ENCODE data around the gene ATG13.
A peak's percentile ranks its signal among the peaks of the same experiment; 100 is the strongest.
"Not testable (repeated sequence)": the region's sequence is repeated elsewhere in the genome, so short reads cannot be mapped to it uniquely, and the experiment has no call there.

The ATG13 gene

DNA sequence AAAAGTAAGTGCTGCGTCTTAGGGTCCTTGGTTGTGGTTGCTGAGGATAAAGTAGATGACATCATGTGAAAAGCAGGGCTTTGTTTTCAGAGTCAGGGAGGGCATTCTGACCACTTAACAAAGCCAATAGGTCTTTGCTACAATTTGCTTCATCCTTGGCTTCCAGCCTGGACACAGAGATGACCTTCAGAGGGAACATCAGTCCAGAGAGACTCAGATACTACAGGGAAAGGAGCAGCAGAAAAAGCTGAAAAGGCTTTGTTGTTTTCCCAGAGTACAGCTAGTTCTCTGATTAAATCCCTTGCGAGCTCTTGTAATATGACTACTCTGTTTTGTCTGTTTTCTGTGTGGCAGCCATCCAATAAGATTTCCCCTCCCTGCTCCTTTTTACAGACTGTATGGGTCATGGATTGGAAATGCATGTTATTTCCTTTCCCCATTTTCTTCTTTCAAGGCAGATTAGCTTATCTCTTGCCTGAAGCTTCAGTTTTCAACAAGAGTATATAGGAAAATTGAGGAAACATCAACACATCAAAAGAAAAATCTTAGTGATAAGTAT is 31.9 kb downstream of the ATG13 start:
- no peak for DNase-seq

DNA sequence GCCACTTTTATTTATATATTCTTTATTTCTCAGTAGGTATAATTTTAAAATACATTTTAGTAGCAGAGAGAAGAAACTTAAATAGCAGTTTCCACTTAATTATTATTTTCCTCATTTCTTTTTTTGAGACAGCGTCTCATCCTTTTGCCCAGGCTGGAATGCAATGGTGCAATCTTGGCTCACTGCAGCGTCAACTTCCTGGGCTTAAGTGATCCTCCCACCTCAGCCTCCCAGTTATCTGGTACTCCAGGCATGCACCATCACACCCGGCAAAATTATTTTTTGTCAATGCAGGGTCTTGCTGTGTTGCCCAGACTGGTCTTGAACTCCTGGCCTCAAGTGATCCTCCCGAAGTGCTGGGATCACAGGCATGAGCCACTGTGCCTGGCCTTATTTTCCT is 38.3 kb downstream of the ATG13 start:
- DNase-seq: no peak

DNA sequence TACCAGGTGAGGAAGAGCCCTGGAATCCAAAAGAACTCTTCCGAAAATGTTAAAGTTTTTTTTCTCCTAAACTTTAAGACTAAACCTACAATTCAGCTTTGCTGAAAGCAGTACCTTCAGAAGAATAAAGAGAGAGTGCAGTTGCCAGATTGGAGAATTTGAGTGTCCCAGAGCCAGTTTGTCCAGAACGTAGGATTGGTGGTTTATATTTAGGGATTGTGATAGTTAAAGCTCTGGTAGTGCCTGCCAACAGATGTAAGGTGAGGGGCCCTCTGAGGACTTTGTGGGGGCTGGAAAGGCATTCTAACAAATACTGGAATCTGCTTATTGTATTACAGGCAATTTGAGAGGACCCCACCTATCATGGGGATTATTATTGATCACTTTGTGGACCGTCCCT is 39.8 kb downstream of the ATG13 start:
- no peak for DNase-seq

DNA sequence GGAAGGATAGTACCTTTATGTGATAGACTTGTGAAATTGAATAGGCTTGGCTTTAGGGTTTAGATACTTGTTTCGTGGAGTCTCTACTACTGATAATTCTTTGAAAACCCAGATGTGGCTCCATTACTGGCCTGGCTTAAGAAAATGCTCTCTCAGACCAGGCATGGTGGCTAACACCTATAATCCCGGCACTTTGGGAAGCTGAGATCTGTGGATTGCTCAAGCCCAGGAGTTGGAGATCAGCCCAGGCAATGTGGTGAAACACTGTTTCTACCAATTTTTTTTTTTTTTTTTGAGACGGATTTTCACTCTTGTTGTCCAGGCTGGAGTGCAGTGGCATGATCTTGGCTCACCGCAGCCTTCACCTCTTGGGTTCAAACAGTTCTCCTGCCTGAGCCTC is 40.9 kb downstream of the ATG13 start:
- no peak for DNase-seq

DNA sequence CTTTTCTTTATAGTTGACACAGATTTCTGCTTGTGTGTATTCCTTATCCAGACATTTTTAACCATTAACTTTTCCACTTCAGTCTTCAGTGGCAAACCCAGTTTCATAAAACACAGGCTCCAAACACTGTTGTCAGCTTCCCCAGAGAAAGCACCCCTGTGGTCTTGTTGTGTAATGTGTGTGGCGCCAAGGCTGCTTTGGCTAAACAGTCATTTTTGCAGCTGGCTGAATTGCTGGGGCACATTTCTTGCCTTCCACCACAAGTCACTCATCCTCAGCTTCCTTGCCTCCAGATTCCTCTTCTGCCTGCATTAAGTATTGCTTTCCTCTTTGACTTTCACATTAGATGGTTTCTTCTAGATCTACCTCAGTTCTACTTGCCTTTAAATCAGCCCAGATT is 42.6 kb downstream of the ATG13 start:
- DNase-seq: no peak

DNA sequence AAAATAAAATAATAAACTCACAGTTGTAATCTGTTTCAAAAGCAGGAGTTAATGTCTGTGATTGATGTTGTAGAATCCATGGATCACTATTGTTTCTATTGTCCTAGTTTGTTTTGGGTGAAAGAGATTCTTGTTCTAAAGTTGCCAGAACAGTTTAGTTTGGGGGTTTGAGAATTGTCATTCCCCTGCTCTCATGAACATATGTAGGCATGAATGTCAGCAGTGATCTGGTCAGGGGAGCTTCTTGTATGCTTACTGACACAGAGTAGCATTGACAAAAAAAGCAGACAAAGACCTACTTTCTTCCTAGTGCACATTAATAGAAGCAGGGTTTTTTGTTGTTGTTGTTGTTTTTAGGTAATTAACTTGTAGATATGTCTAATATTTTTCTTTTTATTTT is 44.5 kb downstream of the ATG13 start:
- DNase-seq: no peak

DNA sequence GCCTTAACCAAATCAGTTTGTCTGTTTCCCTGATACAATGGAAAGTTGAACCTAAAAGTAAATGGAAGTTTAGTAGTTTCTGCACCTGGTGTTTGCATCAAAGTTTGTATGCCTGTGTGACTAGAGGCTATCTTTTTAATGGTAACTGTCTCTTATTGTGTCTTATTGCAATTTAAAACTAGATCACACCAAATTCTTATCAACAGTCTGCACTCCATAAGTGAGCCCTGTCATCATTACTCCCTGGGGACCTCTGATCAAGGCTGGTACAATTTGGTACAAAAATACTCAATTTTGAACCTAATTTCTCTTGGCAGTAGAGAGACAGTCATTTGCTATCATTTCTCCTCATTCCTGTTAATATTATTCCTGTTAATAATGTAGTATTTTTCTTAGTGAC is 45.0 kb downstream of the ATG13 start:
- DNase-seq: no peak

DNA sequence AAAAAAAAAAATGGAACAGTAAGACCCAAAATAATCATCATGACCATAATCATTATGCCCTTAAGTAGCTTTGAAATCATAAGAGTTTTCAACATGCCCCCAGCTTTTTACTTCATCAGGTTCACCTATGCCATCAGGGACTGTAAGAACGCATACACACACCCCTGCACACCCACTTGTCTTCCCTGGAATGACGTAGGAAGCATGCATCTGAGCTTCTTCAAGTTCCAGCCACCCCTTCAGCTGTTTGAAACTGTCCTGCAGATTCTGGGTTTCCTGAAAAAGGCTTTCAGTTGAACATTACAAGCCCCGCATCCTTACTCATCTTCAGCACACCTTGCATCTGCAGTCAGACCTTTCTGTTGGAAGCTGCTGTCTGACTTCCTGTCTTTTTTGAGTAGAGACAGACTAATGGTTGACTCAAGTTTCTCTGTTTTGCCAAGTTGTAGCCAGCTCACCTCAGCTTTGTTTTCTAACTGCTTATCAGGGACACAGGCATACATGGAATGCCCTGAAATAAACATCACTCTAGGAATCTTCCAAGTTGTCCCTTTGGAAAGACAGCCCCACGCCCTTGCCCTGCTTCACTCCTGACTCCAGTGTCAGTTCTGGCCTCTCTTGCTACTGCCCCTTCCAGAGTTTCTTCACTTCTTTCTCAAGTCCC is 46.1 kb downstream of the ATG13 start:
- DNase-seq: no peak

DNA sequence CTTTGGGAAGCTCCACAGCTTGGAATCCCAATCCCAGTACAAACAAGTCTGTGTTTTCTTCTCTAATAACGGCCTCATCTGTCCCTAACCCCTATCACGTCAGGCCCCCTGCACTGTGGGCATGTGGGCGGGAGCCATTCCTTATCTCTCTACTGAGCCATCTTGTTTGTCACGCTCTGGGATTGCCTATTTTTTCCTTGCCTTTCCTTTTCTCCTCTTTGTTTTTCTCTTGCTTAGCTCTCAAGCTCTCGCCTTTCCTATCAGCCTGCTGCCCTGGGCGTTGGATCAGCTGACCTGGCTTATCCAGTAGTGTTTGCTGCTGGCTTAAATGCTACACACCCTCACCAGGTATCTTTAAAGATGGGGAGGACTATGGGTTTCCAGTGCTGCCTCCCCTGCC is 47.3 kb downstream of the ATG13 start:
- peak; percentile 49 for DNase-seq

DNA sequence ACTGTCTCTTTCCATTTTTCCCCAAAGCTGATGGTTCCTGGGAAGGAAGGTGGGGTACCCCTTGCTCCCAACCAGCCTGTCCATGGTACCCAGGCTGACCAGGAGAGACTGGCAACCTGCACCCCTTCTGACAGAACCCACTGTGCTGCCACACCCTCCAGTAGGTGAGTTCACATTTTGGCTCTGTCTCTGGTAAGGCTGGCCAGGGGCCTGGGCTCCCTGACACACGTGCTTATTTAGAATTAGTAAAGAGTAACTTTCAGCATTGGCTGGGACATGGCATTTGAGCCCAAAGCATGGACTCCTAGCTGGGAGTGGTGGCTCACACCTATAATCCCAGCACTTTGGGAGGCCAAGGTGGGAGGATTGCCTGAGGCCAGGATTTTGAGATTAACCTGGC is 48.0 kb downstream of the ATG13 start:
- peak; percentile 42 for DNase-seq

DNA sequence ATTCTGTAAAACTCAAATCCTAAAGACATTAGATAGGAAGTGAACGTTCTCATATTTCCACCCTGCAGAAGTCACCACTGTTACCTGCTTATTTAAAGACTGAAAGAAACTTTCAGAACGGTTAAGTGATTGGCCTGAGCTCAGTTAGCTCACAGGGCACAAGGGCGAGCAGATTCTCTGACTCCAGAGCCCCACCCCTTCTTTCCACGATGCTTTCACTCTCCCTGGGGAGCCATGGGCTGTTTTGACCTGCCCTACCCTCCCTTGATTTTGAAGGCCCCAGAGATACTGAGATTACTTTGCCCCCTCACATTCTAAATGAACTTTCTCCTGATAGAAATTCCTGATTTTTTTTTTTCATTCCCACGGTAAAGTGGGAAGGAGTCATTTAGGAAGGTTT is 49.2 kb downstream of the ATG13 start:
- DNase-seq: no peak

DNA sequence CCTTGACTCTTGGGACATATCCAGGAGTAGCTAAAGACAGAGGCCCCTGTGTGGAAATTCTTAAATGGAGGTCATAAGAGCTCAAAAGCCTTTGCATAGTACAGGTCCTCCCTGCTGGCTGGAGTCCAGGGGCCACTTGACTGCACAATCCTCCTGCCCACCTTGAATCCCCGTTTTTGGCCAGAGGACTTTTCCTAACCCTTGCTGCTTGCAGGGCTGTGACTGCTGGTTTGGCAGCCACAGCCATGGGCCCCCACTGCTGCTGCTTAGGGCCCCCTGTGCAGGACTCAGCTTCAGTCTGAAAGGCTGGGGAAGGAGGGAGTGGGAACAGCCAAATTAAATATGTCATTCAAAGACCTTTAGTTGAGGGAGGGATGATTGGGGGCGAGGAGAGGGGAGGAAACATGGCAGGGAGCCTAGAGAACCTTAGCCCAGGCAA is 49.7 kb downstream of the ATG13 start:
- peak; percentile 28 for DNase-seq

DNA sequence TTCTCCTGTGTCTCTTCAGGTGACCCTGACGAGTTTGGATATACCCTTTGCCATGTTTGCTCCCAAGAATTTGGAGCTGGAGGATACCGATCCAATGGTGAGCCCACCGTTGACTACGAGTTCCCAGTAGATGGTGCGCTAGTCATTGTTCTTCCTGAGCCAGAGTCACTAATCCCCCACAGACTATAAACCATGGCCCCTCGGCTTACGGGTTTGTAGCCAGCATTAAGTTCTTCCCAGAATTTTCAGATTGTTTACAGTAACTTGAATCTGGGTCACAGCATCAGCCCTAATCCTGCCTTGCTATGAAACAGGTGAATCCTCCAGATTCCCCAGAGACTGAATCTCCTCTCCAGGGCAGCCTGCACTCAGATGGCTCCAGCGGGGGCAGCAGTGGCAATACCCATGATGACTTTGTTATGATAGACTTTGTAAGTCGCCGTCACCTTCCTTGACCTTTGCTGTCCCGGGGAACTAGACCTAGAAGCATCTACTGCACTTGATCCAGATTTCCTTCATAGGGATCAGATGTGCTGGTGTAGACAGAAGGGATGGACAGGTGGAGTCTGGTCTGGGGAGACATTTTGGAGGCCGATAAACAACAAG is 51.2 kb downstream of the ATG13 start:
- peak; percentile 13 for DNase-seq

DNA sequence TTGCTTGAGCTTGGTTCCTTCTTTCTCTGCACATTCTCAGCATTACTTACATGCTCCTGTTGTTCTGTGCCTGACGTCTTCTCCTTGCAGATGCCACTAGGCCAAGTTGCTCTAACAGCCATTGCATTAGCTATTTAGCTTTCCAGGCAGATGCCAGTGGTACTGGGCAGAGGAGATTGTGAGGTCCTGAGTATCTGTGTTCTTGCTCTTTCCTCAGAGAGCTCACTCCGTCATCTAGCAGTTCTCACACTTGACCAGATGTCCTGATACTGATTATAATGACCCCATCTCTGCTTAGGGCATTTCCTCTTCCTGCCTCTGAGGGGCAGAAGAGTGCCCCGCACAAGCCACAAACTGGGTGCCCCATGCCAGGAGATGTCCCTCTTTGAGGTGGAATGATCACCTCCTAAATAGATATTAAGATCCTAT is 52.4 kb downstream of the ATG13 start:
- no peak for DNase-seq

DNA sequence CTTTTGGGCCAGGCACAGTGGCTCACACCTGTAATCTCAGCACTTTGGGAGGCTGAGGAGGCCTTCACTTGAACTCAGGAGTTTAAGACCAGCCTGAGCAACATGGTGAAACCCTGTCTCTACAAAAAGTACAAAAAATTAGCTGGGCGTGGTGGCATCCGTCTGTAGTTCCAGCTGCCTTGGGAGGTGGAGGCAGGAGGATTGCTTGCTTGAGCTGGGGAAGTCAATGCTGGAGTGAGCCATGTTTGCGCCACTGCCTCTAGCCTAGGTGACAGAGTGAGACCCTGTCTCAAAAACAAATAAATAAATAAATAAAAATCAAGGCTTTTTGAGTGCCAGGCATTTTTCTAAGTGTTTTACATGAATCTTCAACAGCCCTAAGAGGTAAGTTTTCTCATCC is 53.2 kb downstream of the ATG13 start:
- DNase-seq: not testable (repeated sequence)

DNA sequence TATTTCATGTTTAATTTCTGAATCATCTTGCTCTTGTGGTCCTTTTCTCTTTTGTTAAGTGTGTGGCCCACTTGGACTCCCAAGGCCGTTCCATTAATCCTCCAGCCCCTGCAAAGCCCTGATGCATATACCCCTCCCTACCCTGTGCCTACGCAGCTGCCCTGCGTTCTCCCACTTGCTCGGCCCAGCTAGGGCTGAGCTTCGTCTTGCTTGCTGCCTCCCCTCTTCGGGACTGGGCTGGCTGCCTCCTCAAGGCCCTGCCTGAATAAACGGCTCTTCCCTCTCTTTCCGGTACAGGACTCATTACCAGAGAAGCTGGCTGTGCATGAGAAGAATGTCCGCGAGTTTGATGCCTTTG is 54.6 kb downstream of the ATG13 start:
- no peak for DNase-seq

DNA sequence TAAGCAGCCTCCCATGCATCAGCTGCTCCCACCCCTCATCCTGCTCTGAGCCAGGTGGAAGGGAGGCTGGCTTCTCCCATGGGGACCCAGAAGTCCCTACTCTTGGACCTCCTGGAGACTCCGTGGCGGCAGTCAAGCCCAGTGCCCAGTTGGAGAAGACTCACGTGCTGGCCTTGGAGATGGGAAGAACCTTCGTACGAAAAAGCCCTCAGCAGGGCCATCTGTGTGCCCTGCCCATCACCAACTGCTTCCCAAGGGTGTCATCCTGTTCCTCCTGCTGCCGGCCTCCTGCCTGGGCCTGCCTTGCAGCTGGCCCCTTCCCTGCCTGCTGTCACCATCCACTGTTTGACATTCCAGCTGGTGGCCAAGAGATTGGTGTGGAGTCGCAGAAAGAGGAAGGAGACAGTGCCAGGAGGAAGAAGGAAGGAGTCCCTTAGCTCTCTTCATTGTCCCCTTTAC is 55.1 kb downstream of the ATG13 start:
- DNase-seq: no peak

DNA sequence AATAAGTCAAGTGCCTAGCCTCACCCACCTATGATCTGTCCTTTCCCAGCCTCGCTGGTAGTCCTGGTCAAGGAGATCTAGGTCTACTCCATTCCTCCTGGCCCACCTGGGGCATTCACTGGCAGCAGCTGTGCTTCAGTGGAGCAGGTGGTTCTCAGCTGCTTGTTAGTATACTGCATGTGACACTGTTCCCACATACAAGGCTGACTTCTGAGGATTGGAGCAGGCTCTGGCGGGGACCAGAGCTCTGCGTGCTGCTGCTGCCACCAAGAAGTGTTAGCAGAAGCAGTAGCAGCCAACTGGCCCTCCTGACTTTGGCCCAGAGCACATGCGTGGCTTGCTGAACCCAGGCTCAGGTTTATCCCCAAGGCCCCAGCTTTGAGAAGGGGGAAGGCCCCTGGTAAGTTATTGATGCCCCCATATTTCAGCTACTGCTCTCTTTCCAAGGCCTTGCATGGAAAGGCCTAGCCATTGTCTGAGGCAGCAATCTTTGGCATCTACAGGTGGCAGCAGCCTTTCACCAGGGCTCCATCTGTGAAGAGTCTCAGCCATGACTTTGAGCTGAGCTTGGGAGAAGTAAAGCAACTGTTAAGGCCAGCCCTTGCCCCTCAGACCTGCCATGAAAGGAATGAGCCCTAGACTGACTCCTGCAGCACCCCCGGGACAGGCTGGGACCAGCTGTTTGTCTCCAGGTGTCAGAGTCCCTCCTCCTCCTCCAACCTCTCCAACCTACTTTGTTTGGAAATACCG is 56.5 kb downstream of the ATG13 start:
- no peak for DNase-seq

DNA sequence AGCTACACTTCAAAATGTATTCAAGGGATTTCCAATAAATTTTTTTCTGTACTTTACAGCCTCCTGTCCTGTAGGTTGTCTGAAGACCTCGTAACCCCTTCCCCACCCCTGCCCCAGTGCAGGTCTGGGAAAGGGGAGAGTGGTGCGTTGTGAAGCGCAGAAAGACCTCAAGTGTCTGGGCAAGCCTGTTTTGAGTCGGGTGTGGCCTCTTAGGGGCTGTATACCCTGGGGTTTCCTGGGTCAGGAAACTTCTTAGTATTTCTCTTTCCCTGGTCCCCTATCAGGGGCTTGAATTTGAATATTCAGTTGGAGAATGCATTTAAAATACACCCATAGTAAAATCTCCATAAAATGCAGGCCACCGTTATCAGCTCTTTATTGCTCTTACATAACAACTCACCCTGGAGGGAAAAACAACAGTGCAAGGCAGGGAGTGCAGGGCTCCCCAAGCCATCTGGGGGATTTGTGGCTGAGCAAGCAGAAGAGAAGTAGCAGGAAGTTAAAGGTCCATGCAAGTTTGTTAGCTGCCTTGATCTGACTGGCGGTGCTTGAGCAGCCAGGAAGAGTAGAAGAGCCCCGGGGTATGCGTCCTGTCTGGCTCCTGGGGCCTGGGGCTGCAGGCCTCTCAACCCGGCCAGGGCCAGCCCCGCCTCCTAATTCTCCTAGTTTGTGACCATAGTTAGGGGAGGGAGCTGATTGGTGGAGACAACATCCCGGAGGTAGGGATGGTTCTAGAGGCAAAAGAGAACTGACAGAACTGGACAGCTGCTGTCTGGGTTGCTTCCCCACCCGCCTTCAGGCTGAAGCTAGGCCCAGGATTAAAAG is 57.3 kb downstream of the ATG13 start:
- DNase-seq: no peak

DNA sequence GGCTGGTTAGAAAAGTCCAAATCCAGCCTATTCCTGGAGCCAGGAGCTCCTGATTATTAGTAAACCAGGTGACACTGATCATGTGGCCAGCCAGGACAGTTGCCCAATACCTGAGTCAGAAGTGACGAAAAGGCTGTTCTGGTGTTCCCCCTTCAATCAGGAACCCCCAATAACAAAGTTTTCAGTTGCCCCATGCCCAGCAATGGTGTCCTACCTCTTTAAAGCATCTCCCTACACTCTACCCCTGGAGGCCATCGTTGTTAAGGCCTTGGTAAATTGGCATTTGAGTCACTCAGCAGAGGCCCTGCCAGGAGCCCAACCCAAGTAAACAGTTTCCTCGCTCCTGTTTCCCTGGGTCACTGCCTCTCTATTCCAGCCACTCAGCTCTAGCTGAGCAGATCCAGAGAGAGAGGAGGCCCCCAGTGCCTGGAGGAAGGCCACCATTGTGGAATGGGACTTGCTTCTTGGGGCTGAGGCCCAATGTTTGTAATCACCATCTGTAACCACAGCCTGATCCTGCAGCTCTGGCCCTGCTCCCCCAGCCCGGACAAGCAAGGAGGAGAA is 58.0 kb downstream of the ATG13 start:
- DNase-seq: no peak

DNA sequence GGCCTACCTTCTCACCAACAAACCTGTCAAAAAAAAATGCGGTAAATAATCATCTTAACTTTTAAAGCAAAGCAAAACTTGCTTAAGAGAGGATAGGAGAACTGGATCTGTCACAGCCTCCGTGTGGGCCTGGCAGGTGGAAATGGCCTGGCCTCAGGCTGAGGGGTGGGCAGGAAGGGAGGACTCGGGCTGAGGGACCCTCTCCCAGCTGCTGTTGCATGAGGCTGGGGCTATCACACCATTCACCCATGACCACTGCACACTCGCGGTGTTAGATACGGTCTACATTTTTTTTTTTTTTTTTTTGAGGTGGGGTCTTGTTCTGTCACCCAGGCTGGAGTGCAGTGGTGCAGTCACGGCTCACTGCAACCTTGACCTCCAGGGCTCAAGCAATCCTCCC is 58.6 kb downstream of the ATG13 start:
- no peak for DNase-seq

DNA sequence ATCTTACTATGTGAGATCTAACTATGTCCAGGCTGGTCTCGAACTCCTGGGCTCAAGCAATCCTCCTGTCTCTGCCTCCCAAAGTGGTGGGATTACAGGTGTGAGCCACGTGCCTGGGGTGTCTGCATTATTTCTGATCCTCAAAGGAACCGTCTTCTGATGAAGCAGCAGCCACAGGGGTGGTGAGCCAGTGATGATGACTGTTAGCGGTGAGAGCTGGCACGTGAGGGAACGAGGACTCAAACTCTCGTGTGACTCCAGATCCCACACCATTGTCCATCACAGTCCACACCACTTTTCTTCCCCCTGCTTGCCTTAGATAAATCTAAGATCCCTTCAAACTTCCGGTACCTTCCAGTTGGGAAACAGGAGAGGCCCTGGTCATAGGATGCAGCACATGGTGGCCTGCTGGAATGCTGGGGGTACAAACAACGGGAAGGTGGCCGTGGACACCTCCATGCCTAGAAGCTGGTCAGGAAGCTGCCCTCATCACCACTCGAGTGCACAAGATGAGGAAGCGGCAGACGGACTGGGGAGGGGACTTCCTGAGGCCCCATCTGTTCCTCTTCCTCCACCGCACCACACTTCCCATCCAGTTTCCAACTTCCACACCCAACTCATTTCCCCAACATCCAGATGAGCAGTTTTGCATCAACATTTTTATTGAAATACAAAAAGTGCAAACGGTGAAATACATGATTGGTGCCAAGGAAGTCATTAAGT is 59.2 kb downstream of the ATG13 start:
- DNase-seq: no peak
